GM03348 (cell line): Measurements from ENCODE around the gene BTBD2.

ENCODE experiments used
- DNase-seq: peaks from one replicate; pipeline ENCODE4 v3.0.0; 2012; ENCODE audit warnings: low spot score

BTBD2 gene

DNA sequence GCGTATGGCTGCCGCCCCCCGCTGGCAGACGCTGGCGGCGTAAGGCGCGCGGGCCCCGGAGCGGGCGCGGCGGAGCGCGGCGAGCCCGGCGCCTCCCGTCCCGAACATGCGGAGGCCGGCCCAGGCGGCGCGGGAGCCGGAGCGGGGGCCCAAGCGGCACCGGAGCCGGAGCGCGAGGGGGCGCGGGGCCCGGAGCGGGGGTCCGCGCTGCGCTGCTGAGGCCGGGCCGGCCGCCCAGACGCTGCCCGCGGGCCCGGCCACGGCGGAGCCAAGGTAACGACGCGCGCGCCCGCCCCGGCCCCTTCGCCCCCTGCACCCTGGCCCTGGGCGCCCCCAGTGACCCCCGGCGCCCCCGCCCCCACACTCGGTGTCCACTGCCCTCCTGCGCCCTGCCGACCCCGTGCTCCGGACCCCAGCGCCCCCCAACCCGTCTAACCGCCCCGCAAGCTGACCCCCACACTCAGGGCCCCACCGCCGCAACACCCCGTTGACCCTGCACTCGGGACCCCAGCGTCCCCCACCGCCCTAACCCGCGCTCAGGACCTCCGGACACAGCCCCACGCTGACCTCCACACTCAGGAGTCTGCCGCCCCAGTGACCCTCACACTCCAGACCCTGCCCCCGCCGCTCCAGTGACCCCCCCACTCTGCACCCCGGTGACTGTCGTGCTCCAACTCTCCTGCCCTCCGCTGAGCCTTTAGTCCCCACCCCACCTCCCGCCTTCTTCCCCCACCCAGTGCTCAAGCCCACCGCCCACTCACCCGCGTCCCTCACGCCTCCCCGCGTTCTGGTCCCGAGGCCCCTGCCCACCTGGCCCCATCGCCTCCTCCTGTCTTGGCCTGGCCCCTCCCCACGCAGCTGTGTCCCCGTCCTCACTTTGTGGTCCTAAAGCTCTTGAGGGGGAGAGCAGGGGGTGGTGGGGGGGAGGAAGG is 74.1 kb downstream of the BTBD2 start, which contains the start of gene CSNK1G2:
CSNK1G2 (plus strand) TSS at position 27 of the 932 bp plus-strand sequence. CDS start 28,601 bp downstream, outside the sequence.
- peak; percentile 30 for DNase-seq

DNA sequence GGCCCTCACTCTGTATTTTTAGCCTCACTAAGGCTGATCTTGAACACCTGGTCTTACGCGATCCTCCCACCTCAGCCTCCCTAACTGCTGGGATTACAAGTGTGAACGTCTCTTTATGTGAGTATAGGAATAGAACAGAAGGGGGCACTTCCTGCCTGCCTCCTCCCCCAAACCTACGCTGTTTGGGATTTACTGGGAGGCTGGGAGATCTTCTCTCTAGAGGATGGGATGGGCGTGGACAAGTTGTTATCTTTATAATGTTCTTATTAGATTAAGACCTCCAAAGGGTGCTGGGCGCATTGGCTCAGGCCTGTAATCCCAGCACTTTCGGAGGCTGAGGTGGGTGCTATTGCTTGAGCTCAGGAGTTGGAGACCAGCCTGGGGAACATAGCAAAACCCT is 77.4 kb downstream of the BTBD2 start:
- no peak for DNase-seq

DNA sequence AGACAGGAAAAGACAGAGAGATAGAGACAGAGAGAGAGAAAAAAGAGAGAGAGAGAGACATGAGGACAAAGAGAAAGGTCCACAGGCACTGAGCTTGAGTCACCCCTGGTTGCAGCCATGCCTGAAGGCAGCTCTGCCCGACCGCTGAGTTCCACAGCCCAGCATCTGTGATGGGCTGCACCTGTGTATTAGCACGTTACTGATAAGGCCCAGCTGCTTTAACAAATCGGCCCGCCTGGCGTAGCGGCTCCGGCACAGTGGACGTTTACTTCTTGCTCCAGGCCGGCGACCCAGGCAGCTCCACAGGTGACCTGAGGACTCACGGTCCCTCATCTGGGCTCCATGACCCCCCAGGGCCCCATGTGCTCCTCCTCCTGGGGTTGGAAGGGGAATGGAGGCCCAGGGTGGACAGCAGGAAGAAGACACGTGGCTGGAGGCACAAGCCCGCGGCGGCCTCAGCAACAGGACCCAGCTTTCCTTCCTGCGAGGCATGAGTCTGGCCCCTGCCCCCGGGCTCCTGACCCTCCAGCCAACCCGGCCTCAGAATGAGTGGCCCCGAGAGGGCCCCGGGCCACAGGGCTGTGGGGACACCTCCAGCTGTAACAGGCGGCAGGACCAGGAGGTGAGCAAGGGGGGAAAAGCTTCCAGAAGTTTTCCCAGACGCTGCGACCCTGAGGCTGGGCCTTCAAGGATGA is 78.5 kb downstream of the BTBD2 start:
- no peak for DNase-seq

DNA sequence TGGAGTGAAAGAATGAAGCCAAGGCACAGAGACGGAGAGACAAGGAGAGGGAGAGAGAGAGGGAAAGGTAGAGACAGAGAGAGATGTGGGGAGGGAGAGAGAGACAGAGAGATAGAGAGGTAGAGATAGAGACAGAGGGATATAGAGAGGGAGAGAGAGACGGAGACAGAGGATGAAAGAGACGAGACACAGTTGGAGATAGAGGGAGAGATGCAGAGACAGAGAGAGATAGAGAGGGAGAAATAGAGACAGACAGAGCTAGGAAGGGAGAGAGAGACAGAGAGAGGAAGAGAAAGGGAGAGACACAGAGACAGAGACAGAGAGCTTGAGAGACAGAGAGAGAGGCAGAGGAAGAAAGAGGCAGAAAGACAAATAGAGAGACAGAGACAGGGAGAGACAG is 79.1 kb downstream of the BTBD2 start:
- DNase-seq, result no peak

DNA sequence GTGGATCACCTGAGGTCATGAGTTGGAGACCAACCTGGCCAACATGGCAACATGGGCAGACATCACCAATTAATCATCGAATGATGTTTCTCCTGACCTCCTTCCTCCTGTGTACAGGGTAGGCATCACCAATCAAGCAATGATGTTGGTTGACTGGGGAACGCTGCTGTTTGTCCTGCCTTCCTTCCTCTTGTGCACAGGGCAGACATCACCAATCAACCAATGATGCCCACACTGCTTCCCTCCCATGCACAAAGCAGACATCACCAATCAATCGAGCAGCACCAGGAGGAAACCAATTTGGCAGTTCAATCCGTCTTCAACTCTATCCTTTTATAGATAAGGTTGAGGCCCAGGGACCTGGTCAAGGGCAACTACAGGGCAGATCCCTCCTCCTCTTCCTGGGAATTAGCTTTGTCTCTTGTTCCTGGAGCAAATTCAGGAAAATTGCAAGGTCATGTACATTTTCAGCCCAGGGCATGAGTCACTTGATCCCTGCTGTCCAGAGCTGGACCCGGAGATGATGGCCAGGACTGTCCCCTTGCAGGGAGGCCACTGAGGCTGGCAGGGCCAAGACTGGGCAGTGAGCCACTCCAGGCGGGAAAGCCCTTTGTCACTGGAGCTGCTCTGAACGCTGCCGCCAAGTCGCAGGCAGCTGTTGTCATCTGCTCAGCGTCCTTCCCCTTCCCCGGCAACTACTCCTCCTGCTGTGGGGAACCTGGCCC is 79.9 kb downstream of the BTBD2 start:
- DNase-seq, result no peak
